Loucy (cell line): ENCODE data around the gene DIS3L.
"Not testable (repeated sequence)": the region's sequence is repeated elsewhere in the genome, so short reads cannot be mapped to it uniquely, and the experiment has no call there.

Experiments
- EZH2phosphoT487 ChIP-seq: fragments of 200-600 bp; IDR thresholded peaks from 2 replicates; pipeline ENCODE4 v1.6.1; 2018; ENCODE audit warnings: antibody characterized with exemption, mild to moderate bottlenecking, moderate library complexity, borderline replicate concordance
- TF ChIP-seq, protein P1 (sequence below): fragments of 200-600 bp; sonication (generic); conservative IDR thresholded peaks from 2 replicates; pipeline ENCODE4 v1.5.1; 2014; ENCODE audit warnings: mild to moderate bottlenecking, antibody characterized with exemption, low read length

GRCh38 chr15:66361745-66362460 is 68.5 kb downstream of the DIS3L start:
- TF ChIP-seq, protein P1, sequence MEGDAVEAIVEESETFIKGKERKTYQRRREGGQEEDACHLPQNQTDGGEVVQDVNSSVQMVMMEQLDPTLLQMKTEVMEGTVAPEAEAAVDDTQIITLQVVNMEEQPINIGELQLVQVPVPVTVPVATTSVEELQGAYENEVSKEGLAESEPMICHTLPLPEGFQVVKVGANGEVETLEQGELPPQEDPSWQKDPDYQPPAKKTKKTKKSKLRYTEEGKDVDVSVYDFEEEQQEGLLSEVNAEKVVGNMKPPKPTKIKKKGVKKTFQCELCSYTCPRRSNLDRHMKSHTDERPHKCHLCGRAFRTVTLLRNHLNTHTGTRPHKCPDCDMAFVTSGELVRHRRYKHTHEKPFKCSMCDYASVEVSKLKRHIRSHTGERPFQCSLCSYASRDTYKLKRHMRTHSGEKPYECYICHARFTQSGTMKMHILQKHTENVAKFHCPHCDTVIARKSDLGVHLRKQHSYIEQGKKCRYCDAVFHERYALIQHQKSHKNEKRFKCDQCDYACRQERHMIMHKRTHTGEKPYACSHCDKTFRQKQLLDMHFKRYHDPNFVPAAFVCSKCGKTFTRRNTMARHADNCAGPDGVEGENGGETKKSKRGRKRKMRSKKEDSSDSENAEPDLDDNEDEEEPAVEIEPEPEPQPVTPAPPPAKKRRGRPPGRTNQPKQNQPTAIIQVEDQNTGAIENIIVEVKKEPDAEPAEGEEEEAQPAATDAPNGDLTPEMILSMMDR, result not testable (repeated sequence)
- not testable (repeated sequence) for TF ChIP-seq EZH2phosphoT487
